IPS-18c (cell line): ENCODE results near the gene TRABD.

Experiments
- H3K4me3 ChIP-seq: 2 replicates; pipeline ENCODE4 v1.7.0; 2013; ENCODE audit warnings: low read depth, mild to moderate bottlenecking, low read length, moderate library complexity; ENCODE audit not compliant: insufficient read depth
- H3K9me3 ChIP-seq: one replicate; pipeline ENCODE4 v1.6.1; 2013; ENCODE audit warnings: mild to moderate bottlenecking, low read length, moderate library complexity; ENCODE audit not compliant: control insufficient read depth, insufficient read depth

Gene TRABD

GRCh38 chr22:50169774-50170341, 15.9 kb upstream of the TRABD start:
- Histone ChIP-seq H3K4me3 (peak overlapping the region; percentile 47; the same call in 1 of the 2 replicates), H3K9me3 (peaks cover 2% of the 10 kb centered on the region)

- H3K9me3 ChIP-seq: peaks cover 2% of the 10 kb centered on the region
- H3K4me3 ChIP-seq: peak within 1 kb of the TSS; percentile 68
Observed at GRCh38 chr22:50170453-50171318, 15.0 kb upstream of the TRABD start, which contains the start of gene PANX2. Gene PANX2 (plus strand): TSS chr22:50170731. CDS start chr22:50170731, 0 bp downstream.

GRCh38 chr22:50171319-50171964, 14.3 kb upstream of the TRABD start:
- peaks cover 2% of the 10 kb centered on the region for H3K9me3 ChIP-seq
- peak overlapping the region; percentile 68 for H3K4me3 ChIP-seq

GRCh38 chr22:50171965-50172421, 13.7 kb upstream of the TRABD start:
- no peak overlapping the region for H3K4me3 ChIP-seq
- peaks cover 2% of the 10 kb centered on the region for H3K9me3 ChIP-seq

GRCh38 chr22:50173311-50173982, 12.3 kb upstream of the TRABD start:
- Histone ChIP-seq H3K9me3 (no peaks in the 10 kb centered on the region), H3K4me3 (no peak overlapping the region)

GRCh38 chr22:50173983-50174355, 11.7 kb upstream of the TRABD start:
- Histone ChIP-seq H3K4me3 (no peak overlapping the region), H3K9me3 (no peaks in the 10 kb centered on the region)

GRCh38 chr22:50174382-50175190, 11.1 kb upstream of the TRABD start:
- Histone ChIP-seq H3K9me3 (no peaks in the 10 kb centered on the region), H3K4me3 (no peak overlapping the region)

GRCh38 chr22:50175191-50175461, 10.6 kb upstream of the TRABD start:
- no peak overlapping the region for H3K4me3 ChIP-seq
- H3K9me3 ChIP-seq: no peaks in the 10 kb centered on the region

GRCh38 chr22:50175921-50176849, 9.5 kb upstream of the TRABD start:
- H3K4me3 ChIP-seq: no peak overlapping the region
- H3K9me3 ChIP-seq: no peaks in the 10 kb centered on the region

- Histone ChIP-seq H3K9me3 (no peaks in the 10 kb centered on the region), H3K4me3 (no peak overlapping the region)
Observed at GRCh38 chr22:50176850-50177536, 8.7 kb upstream of the TRABD start.

GRCh38 chr22:50177537-50178470, 7.9 kb upstream of the TRABD start:
- Histone ChIP-seq H3K4me3 (no peak overlapping the region), H3K9me3 (no peaks in the 10 kb centered on the region)

- no peak overlapping the region for H3K4me3 ChIP-seq
- no peaks in the 10 kb centered on the region for H3K9me3 ChIP-seq
Observed at GRCh38 chr22:50178471-50178864, 7.2 kb upstream of the TRABD start.

- Histone ChIP-seq H3K4me3 (no peak overlapping the region), H3K9me3 (no peaks in the 10 kb centered on the region)
Observed at GRCh38 chr22:50178871-50179869, 6.5 kb upstream of the TRABD start.
